A673 (cell line): ENCODE data around the gene GMDS. TPM values are rescaled to one million over a fixed set of nuclear protein-coding genes. Genes with fewer than 3 reads are reported as not detected.
A peak's percentile ranks its signal among the peaks of the same experiment; 100 is the strongest.

Source experiments
- BruUV-seq: library from RNA; stranded (reverse); fragments of 400-500 nt; replicated peaks from 2 replicates; lab custom pipeline; 2021; lab: Mats Ljungman, UMichigan
- CTCF ChIA-PET: fragments of 300-600 bp; sonication (Branson Sonifier 250); formaldehyde crosslinking; loops from one replicate; lab custom pipeline; 2022; ENCODE audit warnings: antibody characterized with exemption; lab: Charles Lee
- POLR2A ChIA-PET: fragments of 300-600 bp; sonication (Branson Sonifier 250); formaldehyde crosslinking; loops from one replicate; lab custom pipeline; 2022; ENCODE audit warnings: antibody characterized with exemption; ENCODE audit not compliant: low non-redundant PET; lab: Charles Lee
- DNase-seq: peaks from one replicate; pipeline ENCODE4 v3.0.0-alpha.2; 2015; ENCODE audit warnings: low spot score
- H3K27ac ChIP-seq: fragments of 200-600 bp; sonication (generic); 2 replicates; pipeline ENCODE4 v1.5.1; 2016; ENCODE audit warnings: mixed run types, low read depth, mild to moderate bottlenecking, mixed read lengths, antibody characterized with exemption, low read length; ENCODE audit not compliant: poor library complexity, severe bottlenecking
- H3K27me3 ChIP-seq: fragments of 200-600 bp; sonication (generic); replicated peaks from 2 replicates; pipeline ENCODE4 v1.6.1; 2017; ENCODE audit warnings: mixed run types, low read depth, mild to moderate bottlenecking, mixed read lengths, antibody characterized with exemption, low read length; ENCODE audit not compliant: insufficient read depth, poor library complexity
- H3K36me3 ChIP-seq: fragments of 200-600 bp; sonication (generic); 2 replicates; pipeline ENCODE4 v1.6.1; 2016; ENCODE audit warnings: mixed run types, mild to moderate bottlenecking, mixed read lengths, antibody characterized with exemption, low read length; ENCODE audit not compliant: insufficient read depth, poor library complexity, severe bottlenecking
- H3K4me1 ChIP-seq: fragments of 200-600 bp; sonication (generic); 2 replicates; pipeline ENCODE4 v1.6.1; 2017; ENCODE audit warnings: mixed run types, mild to moderate bottlenecking, mixed read lengths, antibody characterized with exemption, low read length; ENCODE audit not compliant: insufficient read depth, poor library complexity, severe bottlenecking
- H3K4me3 ChIP-seq: fragments of 200-600 bp; sonication (generic); 2 replicates; pipeline ENCODE4 v1.5.1; 2016; ENCODE audit warnings: low read depth, mixed run types, mild to moderate bottlenecking, mixed read lengths, low read length; ENCODE audit not compliant: poor library complexity, severe bottlenecking
- H3K9me3 ChIP-seq: fragments of 200-600 bp; sonication (generic); 2 replicates; pipeline ENCODE4 v1.6.1; 2016; ENCODE audit warnings: mixed run types, low read depth, mild to moderate bottlenecking, mixed read lengths, antibody characterized with exemption, low read length; ENCODE audit not compliant: poor library complexity, severe bottlenecking
- EZH2 ChIP-seq: fragments of 200-600 bp; sonication (generic); IDR thresholded peaks from 2 replicates; pipeline ENCODE4 v1.6.1; 2017; ENCODE audit warnings: borderline replicate concordance, low read depth, mild to moderate bottlenecking, mixed read lengths, antibody characterized with exemption, low read length; ENCODE audit not compliant: poor library complexity, severe bottlenecking
- intact Hi-C: fragments of 100-400 bp; cut with micrococcal nuclease; formaldehyde crosslinking; loops from one replicate; pipeline ENCODE4 v1.10.0; 2022; ENCODE audit not compliant: unreplicated experiment
- total RNA-seq: library from RNA; stranded (reverse); gene quantifications from 2 replicates; pipeline ENCODE4 v1.2.3, GENCODE V29; 2021
- TF ChIP-seq, protein P1 (sequence below): fragments of 300-800, 200-600 bp; sonication (generic); conservative IDR thresholded peaks from 2 replicates; pipeline ENCODE4 v1.5.1; 2017; ENCODE audit warnings: low read depth, mild to moderate bottlenecking, antibody characterized with exemption, low read length, moderate library complexity, mixed read lengths

The GMDS gene
- total RNA-seq, 1 experiment from 2014 or later: 15.2 TPM

DNA sequence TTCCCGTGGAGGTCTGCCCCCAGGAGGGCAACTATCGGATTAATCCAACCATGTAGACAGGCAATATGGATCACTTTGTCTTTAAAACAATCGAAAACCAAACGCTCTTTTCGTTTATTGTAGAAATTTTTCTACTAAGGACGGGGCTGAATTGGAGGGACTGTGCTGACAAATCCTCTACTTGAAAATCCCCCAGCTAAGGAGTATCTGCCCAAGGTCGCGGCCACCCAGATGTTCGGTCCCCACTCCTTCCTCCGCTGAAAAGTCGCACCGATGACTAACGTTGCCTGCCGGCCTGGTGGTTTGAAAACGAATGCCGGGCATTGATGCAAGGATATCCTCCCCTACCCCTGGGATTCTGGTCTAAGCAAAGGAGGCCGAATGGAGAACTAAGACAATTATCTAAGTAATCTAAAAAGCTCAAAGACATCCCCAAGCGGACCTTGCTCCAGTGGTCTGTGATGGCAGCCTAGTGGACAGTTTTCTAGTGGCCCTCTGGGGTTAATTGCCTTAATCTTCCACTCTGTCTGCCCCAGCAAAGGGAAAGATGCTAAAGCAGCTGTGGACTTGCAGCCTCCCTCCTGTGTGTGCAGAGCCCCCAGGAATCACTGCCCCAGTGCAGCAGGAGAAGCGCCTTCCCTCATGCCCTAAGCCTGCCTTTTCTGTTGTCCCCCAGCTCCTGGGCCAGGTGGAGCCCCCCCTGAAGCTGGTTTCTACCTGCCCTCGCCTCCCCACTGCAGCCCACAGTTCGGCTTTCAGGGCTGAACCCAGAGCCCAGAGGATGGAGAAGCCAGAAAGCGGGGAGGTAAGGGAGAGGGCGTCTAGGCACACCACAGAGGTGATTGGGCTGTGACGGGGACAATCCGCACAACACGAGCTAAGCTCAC lies 639.3 kb downstream of the GMDS start:
- ChIA-PET POLR2A (no interaction called here), CTCF (interaction anchor here (0.6 to 1.3 kb wide), 2 partner anchors 491 to 498 kb away, joined by 3 read pairs; no protein-coding TSS in a partner anchor)
- BruUV-seq: no TSS peak
- H3K4me3 ChIP-seq: no peak overlapping the region
- TF ChIP-seq EZH2: no peak
- TF ChIP-seq, protein P1, sequence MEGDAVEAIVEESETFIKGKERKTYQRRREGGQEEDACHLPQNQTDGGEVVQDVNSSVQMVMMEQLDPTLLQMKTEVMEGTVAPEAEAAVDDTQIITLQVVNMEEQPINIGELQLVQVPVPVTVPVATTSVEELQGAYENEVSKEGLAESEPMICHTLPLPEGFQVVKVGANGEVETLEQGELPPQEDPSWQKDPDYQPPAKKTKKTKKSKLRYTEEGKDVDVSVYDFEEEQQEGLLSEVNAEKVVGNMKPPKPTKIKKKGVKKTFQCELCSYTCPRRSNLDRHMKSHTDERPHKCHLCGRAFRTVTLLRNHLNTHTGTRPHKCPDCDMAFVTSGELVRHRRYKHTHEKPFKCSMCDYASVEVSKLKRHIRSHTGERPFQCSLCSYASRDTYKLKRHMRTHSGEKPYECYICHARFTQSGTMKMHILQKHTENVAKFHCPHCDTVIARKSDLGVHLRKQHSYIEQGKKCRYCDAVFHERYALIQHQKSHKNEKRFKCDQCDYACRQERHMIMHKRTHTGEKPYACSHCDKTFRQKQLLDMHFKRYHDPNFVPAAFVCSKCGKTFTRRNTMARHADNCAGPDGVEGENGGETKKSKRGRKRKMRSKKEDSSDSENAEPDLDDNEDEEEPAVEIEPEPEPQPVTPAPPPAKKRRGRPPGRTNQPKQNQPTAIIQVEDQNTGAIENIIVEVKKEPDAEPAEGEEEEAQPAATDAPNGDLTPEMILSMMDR: no peak
- no peaks in the 10 kb centered on the region for H3K36me3 ChIP-seq
- no peaks in the 10 kb centered on the region for H3K9me3 ChIP-seq
- peaks cover 27% of the 10 kb centered on the region for H3K4me1 ChIP-seq
- H3K27ac ChIP-seq: no peak overlapping the region
- intact Hi-C loops: loop anchor here (2.0 kb wide), 2 partner anchors 591 to 749 kb away; no protein-coding TSS in a partner anchor
- no peak for DNase-seq
- H3K27me3 ChIP-seq: peaks cover 58% of the 10 kb centered on the region

DNA sequence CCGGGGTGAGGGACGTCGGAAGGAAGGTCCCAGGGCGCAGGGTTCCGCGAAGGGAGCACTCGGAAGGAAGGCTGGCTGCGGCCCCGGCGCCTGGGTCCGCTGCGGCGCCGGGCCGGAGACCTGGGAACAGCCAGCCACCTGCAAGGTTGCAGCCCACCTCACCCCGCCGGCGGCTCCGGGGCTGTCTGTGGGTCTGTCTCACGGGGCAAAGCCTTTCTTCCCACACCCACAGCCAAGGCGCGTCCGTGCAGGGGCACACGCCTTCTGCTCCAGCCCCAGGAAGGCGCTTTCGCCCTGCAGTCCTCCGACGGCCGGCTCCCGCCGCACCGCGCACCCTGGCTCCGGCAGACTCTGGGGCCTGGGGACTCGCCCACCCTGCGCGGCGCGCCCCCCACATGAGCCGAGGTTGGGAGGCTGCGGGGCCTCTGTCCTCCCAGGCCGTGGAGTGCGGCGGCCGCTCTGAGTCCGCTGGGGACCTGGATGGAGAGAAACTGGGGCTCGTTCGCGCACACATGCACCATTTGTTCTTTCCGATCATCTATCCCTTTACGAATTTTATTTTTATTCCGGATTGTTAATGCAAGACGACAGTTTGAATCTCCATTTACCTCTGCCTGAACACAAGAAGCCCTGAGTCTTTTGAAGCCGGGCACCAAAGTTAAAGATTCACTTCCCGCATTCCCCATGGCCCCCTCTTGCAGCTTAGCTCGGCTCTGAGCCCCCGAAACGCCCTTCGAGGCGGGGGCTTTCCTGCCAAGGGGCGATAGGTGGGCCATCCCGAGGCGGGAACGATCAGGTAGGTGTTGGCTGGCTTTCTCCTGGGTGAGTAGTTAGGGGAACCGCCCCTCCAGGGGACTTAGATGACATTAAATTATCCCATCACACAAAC lies 640.2 kb downstream of the GMDS start:
- H3K36me3 ChIP-seq: no peaks in the 10 kb centered on the region
- no peaks in the 10 kb centered on the region for H3K9me3 ChIP-seq
- POLR2A ChIA-PET: no interaction called here
- H3K27me3 ChIP-seq: peaks cover 50% of the 10 kb centered on the region
- peaks cover 27% of the 10 kb centered on the region for H3K4me1 ChIP-seq
- no TSS peak for BruUV-seq
- CTCF ChIA-PET: interaction anchor here (0.5 to 1.3 kb wide), 4 partner anchors 492 to 1033 kb away, joined by 3 read pairs; no protein-coding TSS in a partner anchor
- intact Hi-C loops: loop anchor here (2.0 kb wide), 2 partner anchors 592 to 750 kb away; no protein-coding TSS in a partner anchor
- no peak overlapping the region for H3K27ac ChIP-seq
- peak overlapping the region; percentile 43 for H3K4me3 ChIP-seq
- DNase-seq: no peak
- TF ChIP-seq, protein P1: no peak
- TF ChIP-seq EZH2: no peak
